HG02571 (cell line): ENCODE data around the gene AGPAT2.

ENCODE experiments used
- ATAC-seq: cut with Tn5 transposase; IDR thresholded peaks from one replicate; pipeline ENCODE4 v1.9.1; 2021; ENCODE audit warnings: mild to moderate bottlenecking, moderate library complexity; ENCODE audit not compliant: unreplicated experiment

AGPAT2 gene

GRCh38 chr9:136690104-136690805, 3.0 kb upstream of the AGPAT2 start:
- ATAC-seq: no peak

DNA sequence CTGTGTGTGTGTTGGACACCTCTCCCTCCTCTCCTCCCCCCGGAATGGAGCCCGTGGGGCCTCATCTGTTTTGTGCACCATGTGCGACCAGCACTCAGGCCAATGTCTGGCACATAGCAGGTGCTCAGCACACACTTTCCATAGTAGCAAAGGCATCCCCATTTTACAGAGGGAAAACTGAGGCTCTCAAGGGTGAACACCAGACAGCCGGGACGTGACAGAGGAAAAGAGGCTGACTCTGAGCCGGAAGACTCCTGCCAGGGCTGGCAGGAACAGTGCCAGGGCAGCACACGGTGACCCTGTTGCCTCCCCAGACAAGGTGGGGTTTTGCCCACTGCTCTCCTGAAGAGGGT, 1.8 kb upstream of the AGPAT2 start:
- ATAC-seq: no peak

- no peak for ATAC-seq
These were observed 1.2 kb upstream of the AGPAT2 start for GRCh38 chr9:136688274-136689107.

GRCh38 chr9:136687721-136688223, 515 bp upstream of the AGPAT2 start:
- no peak for ATAC-seq

DNA sequence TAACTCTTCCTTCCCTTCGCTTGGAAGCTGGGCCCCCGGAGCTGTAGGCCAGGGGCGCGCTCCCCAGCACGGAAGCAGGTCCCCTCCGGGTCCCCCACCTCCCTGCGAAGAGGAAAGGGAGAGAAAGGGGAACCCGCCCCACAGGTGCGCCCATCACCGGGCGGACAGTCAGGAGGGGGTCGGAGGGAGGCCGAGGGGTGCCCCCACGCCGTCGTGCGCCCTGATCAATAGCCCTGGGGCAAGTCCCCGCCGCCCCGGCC, 793 bp downstream of the AGPAT2 start:
- no peak for ATAC-seq

GRCh38 chr9:136685790-136686533, 1.3 kb downstream of the AGPAT2 start:
- no peak for ATAC-seq

- no peak for ATAC-seq
These were observed 2.0 kb downstream of the AGPAT2 start for GRCh38 chr9:136685216-136685615.

DNA sequence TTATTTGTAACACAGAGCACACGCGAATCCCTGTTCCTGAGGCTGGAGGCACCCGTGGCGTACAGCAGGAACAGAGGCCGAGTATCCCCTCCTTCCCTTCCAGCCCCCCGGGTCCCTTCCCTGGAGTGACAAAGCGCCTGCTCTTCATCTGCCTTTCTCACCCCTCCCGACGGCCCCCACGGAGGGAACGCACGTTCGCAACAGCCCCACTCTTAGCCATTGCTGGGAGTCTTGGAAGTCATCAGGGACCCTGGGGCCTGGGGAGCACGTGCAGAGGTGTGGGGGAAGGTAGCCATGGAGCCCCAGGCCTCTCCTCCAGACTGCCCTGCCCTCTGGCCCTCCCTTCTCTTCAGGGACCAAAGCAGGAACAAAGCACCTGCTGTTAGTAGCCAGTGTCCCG, 2.5 kb downstream of the AGPAT2 start:
- no peak for ATAC-seq

GRCh38 chr9:136684339-136684738, 2.9 kb downstream of the AGPAT2 start:
- no peak for ATAC-seq

DNA sequence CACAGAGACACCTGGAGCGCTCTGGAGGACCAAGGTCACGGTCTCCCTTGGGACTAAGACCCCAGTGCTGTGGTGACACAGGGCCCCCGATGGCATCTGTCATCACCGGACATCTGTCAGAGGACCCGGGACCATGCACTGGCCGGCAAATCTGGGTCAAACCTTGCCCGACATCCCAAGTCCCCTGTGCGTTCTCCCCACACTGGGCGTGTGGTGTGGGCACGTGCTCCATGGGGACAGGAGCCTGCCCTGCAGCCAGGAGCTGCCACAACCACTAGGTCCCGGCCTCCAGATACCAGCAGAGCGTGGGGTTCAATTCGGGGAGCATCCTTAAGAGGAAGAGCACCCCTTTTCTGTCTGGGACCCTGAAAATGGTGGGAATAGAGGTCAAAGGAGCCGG, 3.5 kb downstream of the AGPAT2 start:
- ATAC-seq: no peak

- no peak for ATAC-seq
These were observed 4.0 kb downstream of the AGPAT2 start for GRCh38 chr9:136683173-136683745.

- ATAC-seq: no peak
These were observed 4.5 kb downstream of the AGPAT2 start for GRCh38 chr9:136682710-136683109.

- ATAC-seq: no peak
These were observed 5.1 kb downstream of the AGPAT2 start for GRCh38 chr9:136681945-136682699.

GRCh38 chr9:136681029-136681428, 6.2 kb downstream of the AGPAT2 start:
- no peak for ATAC-seq

- no peak for ATAC-seq
These were observed 7.8 kb downstream of the AGPAT2 start for GRCh38 chr9:136679431-136679941.

- no peak for ATAC-seq
These were observed 8.6 kb downstream of the AGPAT2 start for GRCh38 chr9:136678624-136679023.

DNA sequence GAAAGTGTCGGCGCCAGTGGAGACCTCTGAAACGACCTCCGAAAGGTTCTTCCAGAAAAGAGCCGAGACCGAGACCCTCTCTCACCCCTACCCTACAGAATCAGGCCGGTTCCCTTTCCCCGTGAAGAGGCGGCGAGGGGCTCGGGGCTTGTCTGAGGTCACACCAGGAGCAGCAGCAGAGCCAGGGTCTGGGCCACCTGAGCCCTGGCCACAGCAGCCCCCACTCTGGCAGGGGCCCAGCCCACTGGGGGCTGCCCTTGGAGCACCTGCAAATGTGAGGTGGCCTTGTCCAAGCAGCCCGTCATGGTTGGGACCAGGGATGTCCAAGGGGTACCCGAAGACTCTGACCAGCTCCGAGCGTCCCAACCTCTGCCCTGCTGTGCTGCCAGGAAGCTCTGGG, 9.2 kb downstream of the AGPAT2 start:
- no peak for ATAC-seq

- no peak for ATAC-seq
These were observed 10.2 kb downstream of the AGPAT2 start for GRCh38 chr9:136676920-136677686.

GRCh38 chr9:136676297-136676794, 10.9 kb downstream of the AGPAT2 start:
- ATAC-seq: no peak
